SK-N-SH treated with all-trans-retinoic acid at 6 μM for 48 hours (cell line): Measurements from ENCODE around the gene UVRAG.

Source experiments
- ARNTL ChIP-seq: fragments of 450-650 bp; formaldehyde crosslinking; IDR thresholded peaks from 2 replicates; pipeline ENCODE4 v1.5.0; 2020; ENCODE audit warnings: low read depth, mild to moderate bottlenecking, moderate library complexity, borderline replicate concordance
- BACH2 ChIP-seq: fragments of 250-450 bp; sonication (Bioruptor Pico); IDR thresholded peaks from 2 replicates; pipeline ENCODE4 v1.9.0; 2021; ENCODE audit warnings: mild to moderate bottlenecking, borderline replicate concordance
- CREB5 ChIP-seq: fragments of 250-450 bp; sonication (Bioruptor Pico); IDR thresholded peaks from 2 replicates; pipeline ENCODE4 v1.5.1; 2020; ENCODE audit warnings: low read depth, mild to moderate bottlenecking, moderate library complexity
- OSR1 ChIP-seq: fragments of 250-450 bp; sonication (Bioruptor Pico); IDR thresholded peaks from 2 replicates; pipeline ENCODE4 v1.8.0; 2022; ENCODE audit warnings: moderate library complexity, mild to moderate bottlenecking, inconsistent platforms
- PATZ1 ChIP-seq: fragments of 250-450 bp; sonication (Bioruptor Pico); IDR thresholded peaks from 2 replicates; pipeline ENCODE4 v1.8.0; 2020; ENCODE audit warnings: mild to moderate bottlenecking, moderate library complexity, borderline replicate concordance
- RARB ChIP-seq: fragments of 250-450 bp; sonication (Bioruptor Pico); IDR thresholded peaks from 2 replicates; pipeline ENCODE4 v1.8.0; 2021; ENCODE audit warnings: mild to moderate bottlenecking, moderate library complexity
- TCF4 ChIP-seq: fragments of 250-450 bp; sonication (Bioruptor Pico); IDR thresholded peaks from 2 replicates; pipeline ENCODE4 v1.8.0; 2021; ENCODE audit warnings: mild to moderate bottlenecking, moderate library complexity, borderline replicate concordance
- ZC3H10 ChIP-seq: fragments of 250-450 bp; sonication (Bioruptor Pico); IDR thresholded peaks from 2 replicates; pipeline ENCODE4 v1.5.1; 2021; ENCODE audit warnings: mild to moderate bottlenecking, moderate library complexity
- ZFP3 ChIP-seq: fragments of 250-450 bp; sonication (Bioruptor Pico); IDR thresholded peaks from 2 replicates; pipeline ENCODE4 v1.5.0; 2020; ENCODE audit warnings: mild to moderate bottlenecking, moderate library complexity
- ZFP30 ChIP-seq: fragments of 450-650 bp; formaldehyde crosslinking; IDR thresholded peaks from 2 replicates; pipeline ENCODE4 v1.5.0; 2022; ENCODE audit warnings: mild to moderate bottlenecking, moderate library complexity
- ZNF70 ChIP-seq: fragments of 450-650 bp; formaldehyde crosslinking; IDR thresholded peaks from 2 replicates; pipeline ENCODE4 v1.5.0; 2020; ENCODE audit warnings: mild to moderate bottlenecking, moderate library complexity
- TF ChIP-seq, protein P1 (sequence below): fragments of 250-450 bp; sonication (Bioruptor Pico); IDR thresholded peaks from 2 replicates; pipeline ENCODE4 v1.5.1; 2021; ENCODE audit warnings: mild to moderate bottlenecking, moderate library complexity

DNA sequence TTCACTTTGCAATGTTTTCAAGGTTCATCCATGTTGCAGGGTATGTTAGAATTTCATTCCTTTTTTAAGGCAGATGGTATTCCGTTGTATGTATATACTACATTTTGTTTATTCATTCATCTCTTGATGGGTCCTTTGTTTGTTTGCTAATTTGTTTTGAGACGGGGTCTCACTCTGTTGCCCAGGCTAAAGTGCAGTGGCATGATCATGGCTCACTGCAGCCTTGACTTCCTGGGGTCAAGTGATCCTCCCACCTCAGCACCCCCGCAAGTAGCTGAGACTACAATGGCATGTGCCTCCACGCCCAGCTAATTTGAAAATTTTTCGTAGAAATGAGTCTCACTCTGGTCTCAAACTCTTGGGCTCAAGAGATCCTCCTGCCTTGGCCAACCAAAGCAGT lies 6.2 kb downstream of the UVRAG start:
- TF ChIP-seq RARB (CRISPR knock-in tag) (no peak), ZNF70 (CRISPR knock-in tag) (no peak), ZFP30 (CRISPR knock-in tag) (no peak), ARNTL (CRISPR knock-in tag) (no peak), PATZ1 (CRISPR knock-in tag) (no peak), ZFP3 (no peak), OSR1 (no peak), BACH2 (no peak), TCF4 (CRISPR knock-in tag) (no peak), CREB5 (CRISPR knock-in tag) (no peak), ZC3H10 (CRISPR knock-in tag) (no peak)
- TF ChIP-seq, protein P1, sequence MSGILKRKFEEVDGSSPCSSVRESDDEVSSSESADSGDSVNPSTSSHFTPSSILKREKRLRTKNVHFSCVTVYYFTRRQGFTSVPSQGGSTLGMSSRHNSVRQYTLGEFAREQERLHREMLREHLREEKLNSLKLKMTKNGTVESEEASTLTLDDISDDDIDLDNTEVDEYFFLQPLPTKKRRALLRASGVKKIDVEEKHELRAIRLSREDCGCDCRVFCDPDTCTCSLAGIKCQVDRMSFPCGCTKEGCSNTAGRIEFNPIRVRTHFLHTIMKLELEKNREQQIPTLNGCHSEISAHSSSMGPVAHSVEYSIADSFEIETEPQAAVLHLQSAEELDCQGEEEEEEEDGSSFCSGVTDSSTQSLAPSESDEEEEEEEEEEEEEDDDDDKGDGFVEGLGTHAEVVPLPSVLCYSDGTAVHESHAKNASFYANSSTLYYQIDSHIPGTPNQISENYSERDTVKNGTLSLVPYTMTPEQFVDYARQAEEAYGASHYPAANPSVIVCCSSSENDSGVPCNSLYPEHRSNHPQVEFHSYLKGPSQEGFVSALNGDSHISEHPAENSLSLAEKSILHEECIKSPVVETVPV: no peak
